CD4-positive, alpha-beta T cell treated with Interleukin-12 subunit alpha and Interleukin-12 subunit beta, for 1 hour (primary cell): ENCODE results near the gene C6orf89.
"Not testable (repeated sequence)": the region's sequence is repeated elsewhere in the genome, so short reads cannot be mapped to it uniquely, and the experiment has no call there.

Source experiments
- DNase-seq: peaks from one replicate; pipeline ENCODE4 v3.0.0-alpha.2; 2020

The C6orf89 gene

GRCh38 chr6:36925809-36926208 lies 40.1 kb downstream of the C6orf89 start:
- DNase-seq = no peak

- DNase-seq = no peak
Observed at GRCh38 chr6:36926708-36927513, 41.2 kb downstream of the C6orf89 start.

- DNase-seq = no peak
Observed at GRCh38 chr6:36927691-36928546, 42.2 kb downstream of the C6orf89 start.

- no peak for DNase-seq
Observed at GRCh38 chr6:36928547-36928918, 42.8 kb downstream of the C6orf89 start.

- DNase-seq = no peak
Observed at GRCh38 chr6:36929152-36929551, 43.4 kb downstream of the C6orf89 start.

- DNase-seq = no peak
Observed at GRCh38 chr6:36929607-36930006, 43.9 kb downstream of the C6orf89 start.

- DNase-seq = no peak
Observed at GRCh38 chr6:36930483-36930882, 44.7 kb downstream of the C6orf89 start.

- DNase-seq = no peak
Observed at GRCh38 chr6:36933102-36933501, 47.4 kb downstream of the C6orf89 start.

- no peak for DNase-seq
Observed at GRCh38 chr6:36933519-36933918, 47.8 kb downstream of the C6orf89 start.

- no peak for DNase-seq
Observed at GRCh38 chr6:36934901-36935300, 49.1 kb downstream of the C6orf89 start.

- DNase-seq = no peak
Observed at GRCh38 chr6:36936824-36937223, 51.1 kb downstream of the C6orf89 start.

GRCh38 chr6:36937896-36938295 lies 52.1 kb downstream of the C6orf89 start:
- no peak for DNase-seq

- no peak for DNase-seq
Observed at GRCh38 chr6:36938536-36938935, 52.8 kb downstream of the C6orf89 start.

GRCh38 chr6:36939005-36939404 lies 53.3 kb downstream of the C6orf89 start:
- DNase-seq = not testable (repeated sequence)

- no peak for DNase-seq
Observed at GRCh38 chr6:36940027-36940426, 54.3 kb downstream of the C6orf89 start.

- DNase-seq = not testable (repeated sequence)
Observed at GRCh38 chr6:36941561-36941960, 55.8 kb downstream of the C6orf89 start.

- DNase-seq = not testable (repeated sequence)
Observed at GRCh38 chr6:36942329-36942728, 56.6 kb downstream of the C6orf89 start.

GRCh38 chr6:36944650-36945049 lies 58.9 kb downstream of the C6orf89 start:
- DNase-seq = no peak

- no peak for DNase-seq
Observed at GRCh38 chr6:36945301-36945700, 59.5 kb downstream of the C6orf89 start.

GRCh38 chr6:36946526-36946925 lies 60.8 kb downstream of the C6orf89 start:
- DNase-seq = no peak

- peak; percentile 61 for DNase-seq
Observed at GRCh38 chr6:36947570-36948351, 62.0 kb downstream of the C6orf89 start.

GRCh38 chr6:36949076-36949475 lies 63.3 kb downstream of the C6orf89 start:
- DNase-seq = not testable (repeated sequence)

- no peak for DNase-seq
Observed at GRCh38 chr6:36949636-36950035, 63.9 kb downstream of the C6orf89 start.
